UCSD-AML1 (cell line): ENCODE results near the gene BMPER.

Experiments
- DNase-seq: peaks from one replicate; lab custom pipeline; 2025; ENCODE audit not compliant: unreplicated experiment; lab: John Stamatoyannopoulos, UW

Gene BMPER

GRCh38 chr7:33964417-33965182 is 59.3 kb downstream of the BMPER start:
- no peak for DNase-seq

DNA sequence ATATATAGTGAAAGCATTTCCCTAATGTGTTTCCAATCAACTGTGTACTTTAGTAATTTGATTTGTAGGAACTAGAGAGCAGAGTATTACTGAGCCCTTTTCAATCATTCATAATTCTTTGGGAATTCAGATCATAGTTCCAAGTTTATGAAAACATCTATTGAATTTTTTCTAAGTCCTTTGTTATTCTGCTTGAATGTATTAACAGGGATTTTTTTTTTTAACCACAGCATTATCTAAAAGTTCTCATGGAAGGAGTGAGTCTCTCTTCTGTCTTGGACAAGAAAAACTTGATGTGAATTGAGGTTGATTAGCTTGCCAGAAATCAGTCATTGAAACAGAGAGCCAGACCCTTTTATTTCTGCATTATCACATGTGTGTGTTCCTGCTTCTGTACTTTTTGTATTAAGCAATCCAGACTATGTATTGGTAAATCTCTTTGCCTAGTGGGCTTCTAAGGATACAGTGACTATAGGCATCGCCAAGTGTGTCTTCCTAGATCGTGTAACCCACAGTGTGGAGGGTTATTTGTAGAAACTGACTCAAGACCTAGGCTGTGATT is 59.9 kb downstream of the BMPER start:
- DNase-seq: no peak

DNA sequence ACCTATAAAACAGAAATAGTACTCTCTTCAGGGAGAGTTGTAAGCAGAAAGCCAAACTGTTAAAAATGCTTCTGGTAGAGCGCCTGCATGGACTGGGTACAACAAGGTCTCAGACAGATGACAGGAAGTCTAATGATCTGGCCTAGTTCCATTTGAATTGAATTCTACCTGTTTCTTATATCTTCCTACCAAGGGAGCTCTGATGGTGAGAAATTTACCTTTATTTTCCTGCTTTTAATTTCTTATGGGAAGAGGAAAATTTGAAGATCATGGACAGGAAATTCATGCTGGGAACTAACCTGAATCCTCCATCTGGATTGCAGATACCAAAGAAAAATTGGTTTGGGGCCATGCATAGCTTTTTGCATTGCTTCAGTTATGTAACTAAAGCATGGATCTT is 63.3 kb downstream of the BMPER start:
- DNase-seq: no peak

DNA sequence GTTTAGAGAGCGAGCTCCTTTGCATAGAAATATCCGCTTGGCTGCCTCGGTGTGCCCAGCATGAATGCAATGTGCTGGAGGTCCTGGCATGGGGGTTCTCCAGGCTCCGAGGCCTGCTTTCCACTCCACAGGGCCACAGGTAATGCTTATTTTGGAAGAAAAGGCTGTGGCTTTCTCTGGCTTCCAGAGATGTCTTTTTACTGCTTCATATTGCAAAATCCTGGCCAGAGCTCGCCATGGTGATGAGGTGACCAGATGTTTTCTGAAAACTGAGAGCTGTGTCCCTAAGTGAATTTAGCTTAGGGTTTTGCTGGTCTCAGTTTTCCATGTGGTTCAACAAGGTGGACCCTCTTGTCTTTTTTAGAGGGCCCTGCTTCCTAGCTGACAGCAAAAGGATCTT is 65.2 kb downstream of the BMPER start:
- DNase-seq: no peak

GRCh38 chr7:33971106-33971505 is 65.8 kb downstream of the BMPER start:
- no peak for DNase-seq

DNA sequence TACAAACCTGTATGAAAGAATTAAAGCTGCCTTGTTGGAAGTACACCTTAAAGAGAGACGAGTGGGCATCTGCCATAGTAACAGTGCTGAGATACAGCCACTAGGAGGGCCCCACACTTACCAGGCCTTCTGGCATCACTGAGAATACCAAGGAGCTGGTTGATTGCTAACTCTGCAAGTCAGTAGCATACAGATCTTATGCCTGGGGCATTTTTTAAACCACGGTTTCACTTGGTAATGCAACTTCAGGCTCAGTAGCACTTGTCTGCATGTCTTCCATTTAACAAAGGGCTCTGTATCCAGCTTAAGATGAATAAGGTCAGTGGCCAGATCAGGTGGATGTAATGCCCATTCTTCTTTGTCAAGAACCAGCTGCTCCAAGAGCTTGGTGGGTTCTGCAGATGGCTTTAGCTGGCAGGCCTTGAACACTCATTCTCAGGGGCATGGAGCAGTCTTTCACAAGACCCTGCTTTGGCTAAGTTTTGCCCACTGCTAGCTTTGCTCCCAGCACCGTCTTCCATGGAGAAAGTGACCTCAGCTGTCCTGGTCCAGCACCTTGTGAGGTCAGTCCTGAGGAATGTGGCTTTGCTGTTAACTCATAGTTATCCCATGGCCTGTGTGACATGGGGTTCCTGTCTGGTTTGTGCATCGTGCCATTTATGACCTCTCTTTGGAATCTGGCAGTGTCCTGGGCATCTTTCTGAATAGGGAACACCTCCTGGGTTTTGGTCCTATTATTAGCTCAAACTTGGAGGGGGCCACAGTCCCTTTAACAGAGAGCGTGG is 68.1 kb downstream of the BMPER start:
- no peak for DNase-seq

- no peak for DNase-seq
These were observed 74.0 kb downstream of the BMPER start for GRCh38 chr7:33979300-33979806.

DNA sequence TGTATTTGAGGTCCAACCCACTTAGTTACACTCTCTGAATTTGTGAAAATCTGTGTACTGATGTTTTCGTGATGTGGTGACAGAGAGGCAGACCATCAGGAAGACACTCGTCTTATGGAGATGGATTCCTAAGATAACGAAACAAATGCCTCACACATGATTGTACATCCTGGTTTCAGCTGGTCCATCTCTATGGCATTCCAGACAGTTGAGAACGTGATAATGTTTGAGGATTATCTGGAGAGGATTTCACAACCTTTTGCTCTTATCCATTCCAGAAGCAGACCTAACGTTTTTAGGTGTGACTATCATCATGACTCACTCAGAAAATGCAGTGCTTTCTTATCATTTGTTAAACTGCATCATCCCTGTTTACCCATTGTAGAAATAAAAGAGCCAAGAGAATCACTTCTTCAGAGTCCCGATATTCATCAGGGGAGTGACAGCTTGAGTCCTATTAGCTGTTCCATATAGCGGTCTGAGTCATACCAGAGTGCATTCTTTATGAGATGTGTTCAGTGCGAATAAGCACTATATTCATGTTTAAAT is 74.5 kb downstream of the BMPER start:
- no peak for DNase-seq

DNA sequence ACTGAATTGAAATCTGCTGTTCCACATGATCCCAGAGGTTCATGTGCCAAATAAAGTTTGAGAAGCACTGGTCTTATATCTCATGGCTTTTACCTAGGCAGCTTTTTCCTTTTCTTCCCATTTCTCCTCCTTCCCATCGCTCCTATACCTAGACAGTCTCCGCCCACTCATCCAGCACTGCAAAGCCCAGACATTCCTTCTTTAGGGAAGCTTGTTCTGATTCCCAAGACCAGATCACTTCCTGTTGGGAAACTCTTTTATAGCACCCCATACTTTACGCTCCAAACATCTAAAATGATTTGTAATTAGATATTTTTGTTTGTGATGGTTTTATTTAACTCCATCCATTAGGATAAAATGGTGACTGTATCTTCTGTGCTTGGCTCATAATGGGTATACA is 75.9 kb downstream of the BMPER start:
- DNase-seq: no peak

DNA sequence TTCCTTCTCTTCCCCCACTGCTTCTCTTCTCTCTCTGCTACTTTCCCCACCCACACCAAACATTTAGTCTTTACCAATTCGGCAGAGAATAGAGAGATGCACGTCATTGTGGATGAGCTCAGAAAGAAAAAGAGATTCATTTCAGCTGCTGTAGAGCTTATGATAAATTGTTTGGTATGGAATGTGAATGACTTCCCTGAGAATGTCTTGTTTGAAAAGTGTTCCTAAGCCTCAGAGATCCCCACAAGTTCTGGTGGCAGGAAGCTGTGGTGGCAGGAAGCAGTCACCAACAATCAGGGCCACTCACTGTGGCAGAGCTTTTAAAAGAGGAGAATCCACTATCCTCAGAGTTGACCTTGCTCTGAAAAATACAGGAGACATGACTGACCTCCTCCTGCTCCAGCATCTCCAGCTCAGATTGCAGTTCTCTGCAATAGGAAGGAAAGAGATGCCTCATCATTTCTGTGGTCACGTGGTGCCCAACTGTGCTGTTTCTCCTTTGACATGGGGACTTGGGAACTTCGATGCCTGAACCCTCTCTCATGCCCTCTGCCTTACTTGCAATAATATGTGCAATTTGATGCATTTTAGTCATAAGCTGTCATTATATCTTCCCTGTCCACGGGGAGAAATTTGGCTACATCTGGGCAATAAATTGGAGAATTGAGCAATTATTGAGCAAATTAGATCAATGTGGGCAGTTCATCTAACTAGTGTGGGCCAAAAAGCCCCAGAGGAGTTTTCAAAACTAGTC is 76.5 kb downstream of the BMPER start:
- DNase-seq: no peak

DNA sequence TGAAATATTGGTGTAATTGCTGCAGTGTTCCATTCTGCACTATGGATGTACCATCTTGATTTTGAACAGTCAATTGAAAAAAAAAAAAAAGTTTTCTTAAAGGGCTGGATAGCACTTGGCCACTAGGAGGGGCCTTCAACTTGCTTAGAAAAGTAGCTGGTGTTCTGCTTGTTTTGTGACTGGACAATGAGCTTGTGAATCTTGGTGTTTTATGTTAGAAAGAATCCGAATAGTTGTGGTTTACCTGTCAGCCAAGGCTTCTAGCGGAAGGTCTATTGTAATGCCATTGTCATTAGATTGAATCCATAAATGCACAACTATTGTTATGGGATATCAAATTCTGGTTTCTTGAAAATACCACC is 77.1 kb downstream of the BMPER start:
- DNase-seq: no peak

- no peak for DNase-seq
These were observed 81.1 kb downstream of the BMPER start for GRCh38 chr7:33986451-33986850.

GRCh38 chr7:33986951-33987947 is 81.9 kb downstream of the BMPER start:
- DNase-seq: no peak

DNA sequence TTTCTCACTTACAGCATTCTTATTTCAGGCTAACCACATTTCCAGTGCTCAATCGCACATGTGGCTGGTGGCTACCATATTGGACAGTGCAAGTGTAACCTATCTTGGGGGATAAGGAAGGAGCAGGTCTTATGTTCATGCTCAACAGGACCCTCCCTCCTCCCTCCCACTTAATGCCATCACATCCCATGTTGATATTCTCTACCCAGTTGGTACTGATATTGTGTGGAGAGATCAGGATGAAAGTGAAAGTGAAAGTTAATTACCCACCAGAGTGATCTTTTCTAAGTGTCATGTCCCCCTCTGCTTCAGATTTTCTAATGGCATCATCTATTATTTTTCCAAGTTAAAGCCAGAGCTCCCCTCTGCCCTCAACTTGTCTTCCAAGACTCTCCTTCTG is 91.6 kb downstream of the BMPER start:
- no peak for DNase-seq

DNA sequence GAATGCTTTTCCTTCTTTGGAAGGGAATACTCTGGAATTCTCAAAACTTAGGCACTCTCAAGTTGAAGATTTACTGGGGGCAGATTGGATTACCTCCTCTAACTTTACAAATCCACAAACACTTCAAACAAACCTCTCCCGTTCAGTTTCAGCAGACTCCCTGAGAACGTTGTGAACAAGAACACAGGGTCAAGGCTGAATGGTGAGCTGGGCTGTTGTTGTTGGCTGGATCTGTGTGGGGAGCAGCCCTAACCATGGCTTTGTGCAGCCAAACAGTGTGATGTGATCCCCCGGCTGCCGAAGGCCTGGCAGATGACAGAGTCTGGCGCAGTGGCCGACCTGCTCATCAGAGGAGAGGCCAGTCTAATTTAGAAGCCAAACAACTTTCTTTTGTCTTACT is 93.1 kb downstream of the BMPER start:
- no peak for DNase-seq

DNA sequence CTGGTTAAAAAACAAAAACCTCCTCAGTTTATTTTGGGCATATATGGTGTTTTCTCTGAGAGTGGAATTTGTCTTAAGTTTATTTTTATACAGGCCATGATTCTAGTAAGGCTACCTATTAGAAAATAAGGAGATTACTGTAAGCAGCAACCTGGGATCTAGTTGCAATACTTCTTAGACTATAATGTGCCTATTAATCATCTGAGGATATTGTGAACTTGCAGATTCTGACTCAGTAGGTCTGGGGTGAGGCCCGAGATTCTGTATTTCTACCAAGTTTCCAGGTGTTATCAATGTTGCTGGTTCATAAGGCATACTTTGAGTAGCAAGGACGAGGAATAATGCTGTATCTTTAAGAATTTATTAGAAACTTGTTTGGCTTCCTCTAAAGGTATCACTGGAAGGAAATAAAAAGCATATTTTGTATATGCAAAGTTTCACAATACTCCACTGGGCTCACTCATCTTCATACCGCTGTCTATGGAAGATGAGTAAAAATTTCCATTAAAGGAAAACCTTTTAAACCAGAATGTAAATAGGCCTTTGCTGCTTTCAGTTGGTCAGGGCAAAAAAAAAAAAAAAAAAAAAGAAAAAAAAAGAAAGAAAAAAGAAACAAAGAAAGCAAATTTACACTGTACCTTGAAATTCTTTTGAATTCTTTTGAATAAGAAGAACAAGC is 105.8 kb downstream of the BMPER start:
- no peak for DNase-seq

DNA sequence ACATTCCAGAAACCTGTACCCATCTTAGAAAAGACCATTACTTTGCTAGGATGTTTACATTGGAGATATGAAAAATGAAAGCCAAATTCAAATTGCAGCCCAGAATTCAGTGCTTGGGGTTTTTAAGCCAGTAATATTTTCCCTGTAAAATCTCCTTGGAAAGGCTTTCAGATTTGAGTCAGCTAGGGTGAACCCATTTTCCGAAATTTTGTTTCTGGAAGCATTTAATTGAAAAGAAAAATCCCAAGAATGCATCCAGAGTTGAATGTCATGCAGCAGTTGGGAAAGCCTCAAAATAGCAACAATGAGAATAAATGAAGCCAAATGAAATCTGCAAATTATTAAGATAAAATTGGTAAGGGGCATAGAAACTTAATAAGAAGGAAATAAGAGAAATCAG is 106.4 kb downstream of the BMPER start:
- no peak for DNase-seq

- no peak for DNase-seq
These were observed 108.1 kb downstream of the BMPER start for GRCh38 chr7:34013421-34013820.

GRCh38 chr7:34015651-34016050 is 110.3 kb downstream of the BMPER start:
- DNase-seq: no peak
